IMR-90 (cell line): ENCODE data around the gene RAB2B. TPM values are rescaled to one million over a fixed set of nuclear protein-coding genes. Genes with fewer than 3 reads are reported as not detected.

Experiments
- ATAC-seq: fragments of 200-7000 bp; cut with Tn5 transposase; 2 replicates; pipeline ENCODE4 v1.9.1; 2020; ENCODE audit warnings: low read depth, mild to moderate bottlenecking, moderate library complexity
- BruUV-seq: library from RNA; stranded (reverse); fragments of 400-500 nt; replicated peaks from 2 replicates; lab custom pipeline; 2021; lab: Mats Ljungman, UMichigan
- CTCF ChIA-PET: fragments of 300-600 bp; formaldehyde crosslinking; extraction: SDS; loops from one replicate; lab custom pipeline; 2021; ENCODE audit warnings: antibody characterized with exemption; lab: Yijun Ruan, JAX
- POLR2A ChIA-PET: fragments of 300-600 bp; sonication (Branson Sonifier 250); formaldehyde crosslinking; loops from one replicate; lab custom pipeline; 2022; ENCODE audit warnings: antibody characterized with exemption; ENCODE audit not compliant: unreplicated experiment; lab: Charles Lee
- DNase-seq: peaks from one replicate; pipeline ENCODE4 v3.0.0; 2013
- H2AFZ ChIP-seq: replicated peaks from 2 replicates; pipeline ENCODE3; 2013; ENCODE audit warnings: low read length, mild to moderate bottlenecking; ENCODE audit not compliant: poor library complexity
- H2AK5ac ChIP-seq: 2 replicates; pipeline ENCODE4 v1.6.1; 2013; ENCODE audit warnings: low read depth, low read length, inconsistent platforms
- H2AK9ac ChIP-seq: replicated peaks from 2 replicates; pipeline ENCODE3; 2013; ENCODE audit warnings: mild to moderate bottlenecking, low read depth, low read length, moderate library complexity; ENCODE audit not compliant: poor library complexity
- H2BK120ac ChIP-seq: 2 replicates; pipeline ENCODE4 v1.6.1; 2013; ENCODE audit warnings: low read depth, low read length, inconsistent platforms
- H2BK15ac ChIP-seq: 3 replicates; pipeline ENCODE4 v1.6.1; 2013; ENCODE audit warnings: low read depth, low read length, inconsistent platforms
- H2BK20ac ChIP-seq: 2 replicates; pipeline ENCODE4 v1.6.1; 2013; ENCODE audit warnings: low read depth, mild to moderate bottlenecking, inconsistent platforms, low read length, moderate library complexity
- H2BK5ac ChIP-seq: 2 replicates; pipeline ENCODE4 v1.6.1; 2013; ENCODE audit warnings: mild to moderate bottlenecking, low read depth, low read length, inconsistent platforms; ENCODE audit not compliant: poor library complexity, severe bottlenecking
- H3K14ac ChIP-seq: replicated peaks from 2 replicates; pipeline ENCODE4 v1.6.1; 2013; ENCODE audit warnings: low read depth, low read length, inconsistent platforms
- H3K18ac ChIP-seq: 2 replicates; pipeline ENCODE4 v1.6.1; 2013; ENCODE audit warnings: low read depth, low read length, control low read depth
- H3K23ac ChIP-seq: 2 replicates; pipeline ENCODE4 v1.6.1; 2013; ENCODE audit warnings: low read depth, low read length, inconsistent platforms
- H3K27ac ChIP-seq: 2 replicates; pipeline ENCODE4 v1.5.1; 2013; ENCODE audit warnings: mild to moderate bottlenecking, control low read depth, low read length; ENCODE audit not compliant: insufficient read depth
- H3K27me3 ChIP-seq: 2 replicates; pipeline ENCODE4 v1.6.1; 2013; ENCODE audit warnings: low read length; ENCODE audit not compliant: control insufficient read depth, insufficient read depth
- H3K36me3 ChIP-seq: 2 replicates; pipeline ENCODE4 v1.6.1; 2013; ENCODE audit warnings: low read length, mixed read lengths; ENCODE audit not compliant: control insufficient read depth, insufficient read depth
- H3K4ac ChIP-seq: 2 replicates; pipeline ENCODE4 v1.6.1; 2013; ENCODE audit warnings: low read depth, low read length, inconsistent platforms
- H3K4me1 ChIP-seq: 2 replicates; pipeline ENCODE4 v1.6.1; 2013; ENCODE audit warnings: low read length, mixed read lengths; ENCODE audit not compliant: control insufficient read depth, insufficient read depth
- H3K4me2 ChIP-seq: 2 replicates; pipeline ENCODE4 v1.6.1; 2013; ENCODE audit warnings: low read depth, mild to moderate bottlenecking, control low read depth, low read length, moderate library complexity
- H3K4me3 ChIP-seq: 2 replicates; pipeline ENCODE4 v1.5.1; 2013; ENCODE audit warnings: low read depth, mild to moderate bottlenecking, control low read depth, low read length, moderate library complexity; ENCODE audit not compliant: insufficient read depth
- H3K56ac ChIP-seq: 2 replicates; pipeline ENCODE4 v1.6.1; 2013; ENCODE audit warnings: low read length, inconsistent platforms; ENCODE audit not compliant: insufficient read depth; ENCODE audit errors: extremely low read depth
- H3K79me1 ChIP-seq, 2 experiments: 2 replicates each; pipeline ENCODE4 v1.6.1; 2013; ENCODE audit warnings: low read length in 2 of 2, inconsistent platforms in 1 of 2, low read depth in 1 of 2
- H3K9ac ChIP-seq: 2 replicates; pipeline ENCODE4 v1.6.1; 2013; ENCODE audit warnings: low read depth, low read length, control low read depth
- H3K9me1 ChIP-seq: 2 replicates; pipeline ENCODE4 v1.6.1; 2013; ENCODE audit warnings: low read length, inconsistent platforms; ENCODE audit not compliant: insufficient read depth
- H3K9me3 ChIP-seq: 2 replicates; pipeline ENCODE4 v1.6.1; 2013; ENCODE audit warnings: low read length; ENCODE audit not compliant: control insufficient read depth, insufficient read depth
- H4K20me1 ChIP-seq: 2 replicates; pipeline ENCODE4 v1.6.1; 2013; ENCODE audit warnings: low read length, inconsistent platforms; ENCODE audit not compliant: insufficient read depth
- H4K5ac ChIP-seq: 2 replicates; pipeline ENCODE4 v1.6.1; 2013; ENCODE audit warnings: mild to moderate bottlenecking, low read depth, low read length, control low read depth
- H4K8ac ChIP-seq, 2 experiments: 2 replicates each; pipeline ENCODE4 v1.6.1; 2013; ENCODE audit warnings: low read depth in 2 of 2, low read length in 2 of 2, control low read depth in 1 of 2, inconsistent platforms in 1 of 2
- H4K91ac ChIP-seq: 2 replicates; pipeline ENCODE4 v1.6.1; 2013; ENCODE audit warnings: low read depth, low read length, inconsistent platforms; ENCODE audit not compliant: insufficient read depth
- BHLHE40 ChIP-seq: fragments of 150-350 bp; IDR thresholded peaks from 2 replicates; pipeline ENCODE4 v1.6.1; 2016; ENCODE audit warnings: mild to moderate bottlenecking, low read depth, low read length
- CEBPB ChIP-seq: IDR thresholded peaks from 2 replicates; pipeline ENCODE4 v1.6.1; 2012; ENCODE audit warnings: low read depth, low read length, improper control_type of control experiment
- CHD1 ChIP-seq: IDR thresholded peaks from 2 replicates; pipeline ENCODE4 v1.6.1; 2012; ENCODE audit warnings: low read depth, low read length, improper control_type of control experiment
- FOS ChIP-seq: fragments of 150-350 bp; IDR thresholded peaks from 2 replicates; pipeline ENCODE4 v1.6.1; 2016; ENCODE audit warnings: low read depth, low read length
- MAFK ChIP-seq: IDR thresholded peaks from 2 replicates; pipeline ENCODE4 v1.6.1; 2012; ENCODE audit warnings: low read depth, low read length, improper control_type of control experiment
- MAZ ChIP-seq: IDR thresholded peaks from 2 replicates; pipeline ENCODE4 v1.6.1; 2012; ENCODE audit warnings: low read depth, mild to moderate bottlenecking, low read length, improper control_type of control experiment, moderate library complexity, borderline replicate concordance
- MXI1 ChIP-seq: IDR thresholded peaks from 2 replicates; pipeline ENCODE4 v1.6.1; 2012; ENCODE audit warnings: low read depth, mild to moderate bottlenecking, low read length, moderate library complexity, borderline replicate concordance
- NFE2L2 ChIP-seq: fragments of 150-350 bp; IDR thresholded peaks from 2 replicates; pipeline ENCODE4 v1.6.1; 2016; ENCODE audit warnings: low read depth, mild to moderate bottlenecking, low read length
- POLR2A ChIP-seq: IDR thresholded peaks from 2 replicates; pipeline ENCODE4 v1.6.1; 2012; ENCODE audit warnings: mild to moderate bottlenecking, low read depth, low read length
- RAD21 ChIP-seq: IDR thresholded peaks from 2 replicates; pipeline ENCODE4 v1.6.1; 2012; ENCODE audit warnings: low read length, improper control_type of control experiment
- RCOR1 ChIP-seq: IDR thresholded peaks from 2 replicates; pipeline ENCODE4 v1.6.1; 2012; ENCODE audit warnings: mild to moderate bottlenecking, low read length, improper control_type of control experiment; ENCODE audit not compliant: insufficient replicate concordance
- RFX5 ChIP-seq: IDR thresholded peaks from 2 replicates; pipeline ENCODE4 v1.8.0; 2012; ENCODE audit warnings: low read depth, mild to moderate bottlenecking, low read length, moderate library complexity
- SMC3 ChIP-seq: fragments of 150-350 bp; IDR thresholded peaks from 2 replicates; pipeline ENCODE4 v1.6.1; 2016; ENCODE audit warnings: low read depth, mild to moderate bottlenecking, antibody characterized with exemption, low read length, moderate library complexity
- WGBS, 2 experiments: methylation state at CpG; one replicate each; pipeline versions ENCODE4 v1.1.5 to v1.1.7; 2013; ENCODE audit warnings: missing lambda C conversion rate in 2 of 2; ENCODE audit not compliant: insufficient read length in 1 of 2; ENCODE audit errors: extremely low coverage in 2 of 2; 5-methylcytosine and 5-hydroxymethylcytosine counted together
- dilution Hi-C: fragments of 300-500 bp; cut with HindIII; formaldehyde crosslinking; loops from one replicate; pipeline ENCODE4 v1.14.3; 2018; ENCODE audit warnings: low sequenced_read_pairs; ENCODE audit not compliant: unreplicated experiment
- in situ Hi-C: fragments of 300-500 bp; cut with MboI; formaldehyde crosslinking; loops from 3 replicates; pipeline ENCODE4 v1.14.3; 2019; ENCODE audit warnings: low sequenced_read_pairs, inconsistent platforms, mixed read lengths
- intact Hi-C: fragments of 100-400 bp; cut with micrococcal nuclease; formaldehyde crosslinking; loops from 2 replicates; pipeline ENCODE4 v1.10.0; 2022
- polyA plus RNA-seq, 3 experiments: library from polyadenylated mRNA; depleted of rRNA; stranded (reverse); fragments of >200 nt; gene quantifications; 2 replicates each; pipeline ENCODE4 v1.2.3, GENCODE V29; 2012; ENCODE audit warnings: low replicate concordance in 1 of 3
- total RNA-seq: library from RNA; depleted of rRNA; stranded (reverse); fragments of >200 nt; gene quantifications from 2 replicates; pipeline ENCODE4 v1.2.3, GENCODE V29; 2012
- TF ChIP-seq, protein P1 (sequence below): conservative IDR thresholded peaks from 2 replicates; pipeline ENCODE4 v1.5.1; 2012; ENCODE audit warnings: mild to moderate bottlenecking, low read depth, low read length, improper control_type of control experiment
- TF ChIP-seq, protein P2 (sequence below): fragments of 150-350 bp; IDR thresholded peaks from 2 replicates; pipeline ENCODE4 v1.6.1; 2016; ENCODE audit warnings: low read depth, mild to moderate bottlenecking, low read length, moderate library complexity, borderline replicate concordance
- TF ChIP-seq, protein P3 (sequence below): fragments of 150-350 bp; IDR thresholded peaks from 2 replicates; pipeline ENCODE4 v1.6.1; 2017; ENCODE audit warnings: mild to moderate bottlenecking, antibody characterized with exemption, low read length, low read depth

Gene RAB2B
- total and polyA plus RNA-seq, 2 of the 4 experiments (the other 2 are of a cell fraction), result 17.1 to 26.2 TPM

DNA sequence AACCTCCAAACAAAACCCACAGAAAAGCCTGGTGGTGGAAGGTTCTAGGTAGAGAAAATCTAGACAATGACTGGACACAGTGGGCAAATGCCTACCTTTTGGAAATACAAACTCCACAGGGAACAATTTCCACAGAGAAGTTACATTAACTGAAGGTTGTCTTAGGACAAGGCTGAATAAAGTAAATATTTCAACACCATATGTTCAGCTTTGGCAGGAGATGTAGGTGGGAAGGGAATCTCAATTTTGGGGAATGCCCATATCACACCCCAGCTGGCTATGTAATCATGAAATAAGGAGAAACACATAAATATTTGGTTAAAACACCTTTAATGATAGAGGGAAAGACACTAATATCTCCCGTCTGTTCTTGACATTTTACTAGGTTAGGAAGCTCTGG is 44.0 kb upstream of the RAB2B start:
- ChIA-PET POLR2A (no interaction called here), CTCF (interaction anchor here (0.6 kb wide), 1 partner anchor 87 kb away, joined by 3 read pairs; no protein-coding TSS in a partner anchor)
- dilution Hi-C loops, result no loop called here
- Histone ChIP-seq H3K4me1 (peaks cover 4% of the 10 kb centered on the region), H4K20me1 (no peaks in the 10 kb centered on the region; the same call in 1 of the 2 replicates), H3K56ac (no peak overlapping the region), H3K4me2 (no peak overlapping the region), H3K14ac (no peak overlapping the region), H2AK9ac (no peak overlapping the region), H3K4ac (no peak overlapping the region), H3K4me3 (no peak overlapping the region), H2AFZ (no peak overlapping the region), H4K5ac (no peak overlapping the region), H2BK15ac (no peak overlapping the region), H3K27ac (no peak overlapping the region), H4K8ac (no peak overlapping the region), H3K23ac (no peak overlapping the region), H3K36me3 (peaks cover 15% of the 10 kb centered on the region; the same call in 1 of the 2 replicates), H2AK5ac (no peak overlapping the region), H4K91ac (no peak overlapping the region), H3K9me1 (peaks cover 4% of the 10 kb centered on the region), H3K27me3 (no peaks in the 10 kb centered on the region), H3K79me1 (peaks cover 0 to 19% of the 10 kb centered on the region in 2 experiments; a peak in 2 of 4 replicates), H2BK20ac (no peak overlapping the region), H2BK120ac (no peak overlapping the region), H3K9ac (no peak overlapping the region), H3K9me3 (no peaks in the 10 kb centered on the region), H3K18ac (no peak overlapping the region), H2BK5ac (no peak overlapping the region)
- no peak for TF ChIP-seq CHD1
- TF ChIP-seq, protein P1, sequence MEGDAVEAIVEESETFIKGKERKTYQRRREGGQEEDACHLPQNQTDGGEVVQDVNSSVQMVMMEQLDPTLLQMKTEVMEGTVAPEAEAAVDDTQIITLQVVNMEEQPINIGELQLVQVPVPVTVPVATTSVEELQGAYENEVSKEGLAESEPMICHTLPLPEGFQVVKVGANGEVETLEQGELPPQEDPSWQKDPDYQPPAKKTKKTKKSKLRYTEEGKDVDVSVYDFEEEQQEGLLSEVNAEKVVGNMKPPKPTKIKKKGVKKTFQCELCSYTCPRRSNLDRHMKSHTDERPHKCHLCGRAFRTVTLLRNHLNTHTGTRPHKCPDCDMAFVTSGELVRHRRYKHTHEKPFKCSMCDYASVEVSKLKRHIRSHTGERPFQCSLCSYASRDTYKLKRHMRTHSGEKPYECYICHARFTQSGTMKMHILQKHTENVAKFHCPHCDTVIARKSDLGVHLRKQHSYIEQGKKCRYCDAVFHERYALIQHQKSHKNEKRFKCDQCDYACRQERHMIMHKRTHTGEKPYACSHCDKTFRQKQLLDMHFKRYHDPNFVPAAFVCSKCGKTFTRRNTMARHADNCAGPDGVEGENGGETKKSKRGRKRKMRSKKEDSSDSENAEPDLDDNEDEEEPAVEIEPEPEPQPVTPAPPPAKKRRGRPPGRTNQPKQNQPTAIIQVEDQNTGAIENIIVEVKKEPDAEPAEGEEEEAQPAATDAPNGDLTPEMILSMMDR, result no peak
- TF ChIP-seq FOS, result no peak
- TF ChIP-seq MAFK, result no peak
- no peak for TF ChIP-seq NFE2L2
- TF ChIP-seq RFX5, result no peak
- TF ChIP-seq CEBPB, result no peak
- TF ChIP-seq, protein P2, sequence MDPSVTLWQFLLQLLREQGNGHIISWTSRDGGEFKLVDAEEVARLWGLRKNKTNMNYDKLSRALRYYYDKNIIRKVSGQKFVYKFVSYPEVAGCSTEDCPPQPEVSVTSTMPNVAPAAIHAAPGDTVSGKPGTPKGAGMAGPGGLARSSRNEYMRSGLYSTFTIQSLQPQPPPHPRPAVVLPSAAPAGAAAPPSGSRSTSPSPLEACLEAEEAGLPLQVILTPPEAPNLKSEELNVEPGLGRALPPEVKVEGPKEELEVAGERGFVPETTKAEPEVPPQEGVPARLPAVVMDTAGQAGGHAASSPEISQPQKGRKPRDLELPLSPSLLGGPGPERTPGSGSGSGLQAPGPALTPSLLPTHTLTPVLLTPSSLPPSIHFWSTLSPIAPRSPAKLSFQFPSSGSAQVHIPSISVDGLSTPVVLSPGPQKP, result no peak
- no peak for TF ChIP-seq SMC3
- no peak for TF ChIP-seq POLR2A
- TF ChIP-seq MXI1, result no peak
- TF ChIP-seq, protein P3, sequence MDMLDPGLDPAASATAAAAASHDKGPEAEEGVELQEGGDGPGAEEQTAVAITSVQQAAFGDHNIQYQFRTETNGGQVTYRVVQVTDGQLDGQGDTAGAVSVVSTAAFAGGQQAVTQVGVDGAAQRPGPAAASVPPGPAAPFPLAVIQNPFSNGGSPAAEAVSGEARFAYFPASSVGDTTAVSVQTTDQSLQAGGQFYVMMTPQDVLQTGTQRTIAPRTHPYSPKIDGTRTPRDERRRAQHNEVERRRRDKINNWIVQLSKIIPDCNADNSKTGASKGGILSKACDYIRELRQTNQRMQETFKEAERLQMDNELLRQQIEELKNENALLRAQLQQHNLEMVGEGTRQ, result no peak
- no peak for TF ChIP-seq RAD21
- TF ChIP-seq RCOR1, result no peak
- no peak for TF ChIP-seq MAZ
- no peak for TF ChIP-seq BHLHE40
- ATAC-seq (no peak), DNase-seq (no peak)
- intact Hi-C loops, result no loop called here
- no TSS peak for BruUV-seq
- no CpG with 5 or more reads among the region's 1 CpG for WGBS, 2 experiments
- in situ Hi-C loops, result no loop called here
